Lower leg skin (tissue), 3 donors: Measurements from ENCODE around the gene CFAP300.

Experiments
- POLR2A ChIP-seq, 2 donors: fragments of 450-650 bp; IDR thresholded peaks; one replicate each; pipeline ENCODE4 v1.6.1; 2016 to 2017; ENCODE audit warnings: antibody characterized with exemption in 2 of 2, mild to moderate bottlenecking in 1 of 2, moderate library complexity in 1 of 2
- TF ChIP-seq, protein P1 (sequence below), 3 donors: fragments of 450-650 bp; IDR thresholded peaks; one replicate each; pipeline ENCODE4 v1.5.1; 2016; ENCODE audit warnings: antibody characterized with exemption in 3 of 3, mild to moderate bottlenecking in 3 of 3, moderate library complexity in 2 of 3

DNA sequence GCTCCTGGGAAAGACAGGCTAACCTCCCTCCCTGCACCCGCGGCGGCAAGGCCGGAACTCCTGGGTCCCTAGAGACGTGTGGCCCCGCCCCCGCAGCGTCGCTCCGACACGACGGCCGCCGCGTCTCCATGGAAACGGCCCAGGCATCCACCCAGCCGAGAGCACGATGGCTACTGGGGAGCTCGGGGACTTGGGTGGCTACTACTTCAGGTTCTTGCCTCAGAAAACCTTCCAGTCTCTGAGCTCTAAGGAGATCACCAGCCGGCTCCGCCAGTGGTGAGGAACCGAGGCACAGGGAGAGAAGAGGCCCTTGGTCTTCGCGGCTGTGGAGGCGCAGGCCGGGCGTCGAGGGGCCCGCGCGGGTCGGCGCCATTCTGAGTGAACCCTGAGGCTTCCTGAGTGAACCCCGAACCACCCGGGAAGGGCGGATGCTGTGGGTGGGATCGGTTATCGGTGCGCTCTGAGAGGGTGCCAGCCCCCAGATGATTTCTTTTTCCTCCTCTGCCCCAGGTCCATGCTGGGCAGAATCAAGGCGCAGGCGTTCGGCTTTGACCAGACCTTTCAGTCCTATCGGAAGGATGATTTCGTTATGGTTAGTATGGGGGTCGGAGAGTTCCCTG is at the start of gene CFAP300:
- TF ChIP-seq, protein P1, sequence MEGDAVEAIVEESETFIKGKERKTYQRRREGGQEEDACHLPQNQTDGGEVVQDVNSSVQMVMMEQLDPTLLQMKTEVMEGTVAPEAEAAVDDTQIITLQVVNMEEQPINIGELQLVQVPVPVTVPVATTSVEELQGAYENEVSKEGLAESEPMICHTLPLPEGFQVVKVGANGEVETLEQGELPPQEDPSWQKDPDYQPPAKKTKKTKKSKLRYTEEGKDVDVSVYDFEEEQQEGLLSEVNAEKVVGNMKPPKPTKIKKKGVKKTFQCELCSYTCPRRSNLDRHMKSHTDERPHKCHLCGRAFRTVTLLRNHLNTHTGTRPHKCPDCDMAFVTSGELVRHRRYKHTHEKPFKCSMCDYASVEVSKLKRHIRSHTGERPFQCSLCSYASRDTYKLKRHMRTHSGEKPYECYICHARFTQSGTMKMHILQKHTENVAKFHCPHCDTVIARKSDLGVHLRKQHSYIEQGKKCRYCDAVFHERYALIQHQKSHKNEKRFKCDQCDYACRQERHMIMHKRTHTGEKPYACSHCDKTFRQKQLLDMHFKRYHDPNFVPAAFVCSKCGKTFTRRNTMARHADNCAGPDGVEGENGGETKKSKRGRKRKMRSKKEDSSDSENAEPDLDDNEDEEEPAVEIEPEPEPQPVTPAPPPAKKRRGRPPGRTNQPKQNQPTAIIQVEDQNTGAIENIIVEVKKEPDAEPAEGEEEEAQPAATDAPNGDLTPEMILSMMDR (IDR thresholded peaks at IDR 0.05): no peak
- TF ChIP-seq POLR2A (IDR thresholded peaks at IDR 0.05): no peak
